GM04504 (cell line): ENCODE data around the gene STX11.

ENCODE experiments used
- DNase-seq: peaks from one replicate; pipeline ENCODE4 v3.0.0-alpha.2; 2012; ENCODE audit warnings: low read depth

The STX11 gene

DNA sequence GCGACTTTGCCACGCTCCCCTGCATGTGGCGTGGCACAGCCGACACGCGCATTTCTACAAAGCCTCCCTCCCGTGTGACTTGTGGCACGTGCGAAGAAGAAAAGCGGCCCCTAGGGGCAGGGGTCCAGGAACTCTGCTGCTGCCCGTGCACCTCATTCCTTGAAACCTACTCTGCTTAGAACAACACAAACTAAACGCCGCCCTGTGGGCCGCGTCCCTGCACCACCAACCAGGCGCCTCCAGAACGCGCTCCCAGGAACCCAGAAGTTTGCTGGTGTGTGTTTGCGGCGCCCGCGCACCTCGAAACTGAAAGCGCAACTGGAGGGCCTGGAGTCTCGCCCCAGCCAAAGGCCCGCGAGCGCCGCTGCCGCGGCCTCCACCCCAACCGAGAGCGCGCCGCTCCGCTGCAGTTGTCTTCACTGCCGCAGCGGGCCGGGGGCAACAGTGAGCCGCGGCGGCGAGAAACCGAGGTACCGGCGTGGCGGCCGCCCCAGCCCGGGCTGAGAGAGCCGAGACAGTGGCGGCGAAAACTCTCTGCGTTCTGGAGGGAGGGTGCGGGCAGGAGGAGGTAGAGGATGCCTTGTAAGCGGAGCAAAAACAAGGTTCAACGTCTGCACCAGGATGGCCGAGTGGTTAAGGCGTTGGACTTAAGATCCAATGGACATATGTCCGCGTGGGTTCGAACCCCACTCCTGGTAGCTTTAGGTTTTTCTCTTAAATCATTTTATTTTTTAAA lies 65.8 kb downstream of the STX11 start:
- peak; percentile 89 for DNase-seq

DNA sequence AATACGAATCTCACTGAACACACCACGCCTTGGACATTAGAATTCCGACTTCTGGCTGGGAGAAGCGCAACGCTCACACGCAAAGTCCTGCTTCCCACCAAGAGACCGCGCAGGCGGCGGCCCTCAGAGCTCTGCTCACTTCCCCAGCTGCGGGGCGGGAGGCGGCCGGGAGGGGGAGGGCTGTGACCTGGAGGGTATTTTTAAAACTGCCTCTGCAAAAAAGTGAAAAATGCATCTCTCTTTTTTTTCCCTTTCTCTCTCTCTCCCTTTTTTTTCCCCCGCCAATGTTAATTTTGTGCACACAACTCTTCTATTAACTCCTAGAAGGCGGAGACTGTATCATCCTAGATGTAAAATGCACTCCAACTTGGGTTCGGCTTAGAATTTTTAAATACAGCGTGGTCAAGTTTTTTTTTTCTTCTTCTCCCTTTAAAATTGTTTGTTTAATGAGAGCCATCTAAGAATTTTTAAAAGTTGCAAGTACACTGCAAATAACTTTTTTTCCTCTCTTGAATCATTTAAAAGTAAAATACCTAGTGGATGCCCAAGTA lies 66.4 kb downstream of the STX11 start:
- DNase-seq: no peak

DNA sequence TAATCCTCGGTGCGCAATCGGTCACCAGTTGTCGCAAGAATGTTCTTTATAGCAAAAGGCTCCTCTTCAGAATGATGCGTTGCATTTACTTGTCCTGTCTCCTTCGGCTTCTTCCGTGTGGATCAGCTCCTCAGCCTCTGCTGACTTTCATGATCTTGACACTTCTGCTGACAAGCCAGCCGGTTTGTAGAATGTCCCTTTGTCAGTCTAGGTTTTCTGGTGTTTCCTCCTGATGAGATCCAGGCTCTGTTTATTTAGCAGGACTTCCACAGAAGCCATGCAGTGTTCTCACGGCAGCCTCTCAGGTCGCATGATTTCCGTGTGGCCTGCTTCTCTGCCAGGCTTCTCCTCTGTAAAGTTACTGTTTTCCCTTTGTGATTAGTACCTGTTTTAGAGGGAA lies 66.9 kb downstream of the STX11 start:
- no peak for DNase-seq

GRCh38 chr6:144217797-144218196 lies 67.5 kb downstream of the STX11 start:
- no peak for DNase-seq

GRCh38 chr6:144219056-144219685 lies 68.9 kb downstream of the STX11 start:
- DNase-seq: peak; percentile 23

- DNase-seq: no peak
These were observed 69.9 kb downstream of the STX11 start for GRCh38 chr6:144220031-144220790.

GRCh38 chr6:144223686-144224085 lies 73.4 kb downstream of the STX11 start:
- DNase-seq: no peak

DNA sequence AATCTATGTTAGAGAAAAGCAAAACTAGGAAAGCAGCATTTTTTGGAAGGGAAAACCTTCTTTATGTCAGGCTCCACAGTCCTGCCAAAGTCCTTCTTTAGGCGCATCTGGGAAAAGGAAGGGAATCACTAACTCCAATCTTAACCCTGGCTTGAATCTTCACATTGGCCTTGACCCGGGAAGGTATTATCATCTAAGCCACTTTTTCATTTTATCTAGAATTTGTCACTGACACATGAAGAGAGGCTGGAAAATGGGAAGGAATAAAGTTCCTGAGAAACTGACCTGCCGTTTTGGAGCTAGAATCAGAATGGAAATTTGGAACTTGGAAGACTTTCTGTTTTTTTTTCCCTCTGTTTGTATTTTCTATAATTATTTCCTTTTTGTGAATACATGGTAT lies 81.4 kb downstream of the STX11 start:
- DNase-seq: no peak

DNA sequence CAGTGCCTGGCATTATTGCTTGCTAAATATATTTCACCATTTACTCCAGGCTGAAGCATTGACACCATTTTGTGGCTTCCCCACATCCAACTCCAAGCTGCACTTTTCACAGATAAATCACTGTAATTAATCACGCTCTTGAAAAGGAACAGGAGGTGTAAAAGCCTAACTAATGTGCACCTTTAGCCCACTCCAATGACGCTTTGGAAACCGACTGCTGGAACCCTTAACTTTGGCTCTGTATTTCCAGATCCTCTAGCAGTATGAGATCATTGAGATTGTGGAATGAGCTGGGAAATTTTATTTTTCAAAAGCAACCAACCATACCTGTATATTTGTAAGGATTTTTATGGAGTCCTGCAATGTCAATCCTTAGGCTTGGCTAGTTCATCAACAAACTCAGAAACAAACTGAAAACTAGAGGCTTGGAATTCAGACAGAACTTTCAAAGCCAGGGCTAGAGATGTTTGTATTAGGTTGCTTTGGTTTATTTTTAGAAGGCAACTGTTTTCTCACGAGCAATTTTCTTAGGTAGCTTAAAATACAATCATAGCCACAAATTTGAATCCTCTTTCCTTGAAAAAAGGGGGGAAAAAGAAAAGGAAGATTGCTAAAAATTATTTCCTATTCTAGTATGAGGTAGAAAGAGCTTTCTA lies 82.0 kb downstream of the STX11 start:
- DNase-seq: no peak

GRCh38 chr6:144232832-144233230 lies 82.5 kb downstream of the STX11 start:
- DNase-seq: no peak

- DNase-seq: no peak
These were observed 84.1 kb downstream of the STX11 start for GRCh38 chr6:144234399-144234798.

GRCh38 chr6:144234935-144235334 lies 84.6 kb downstream of the STX11 start:
- no peak for DNase-seq
